MM.1S (cell line): ENCODE measurements around the gene ACTR3C.

Source experiments
- DNase-seq: peaks from one replicate; pipeline ENCODE4 v3.0.0-alpha.2; 2015
- H2AFZ ChIP-seq: fragments of 300-600 bp; sonication (generic); 2 replicates; pipeline ENCODE4 v1.6.0; 2016; ENCODE audit warnings: antibody characterized with exemption, low read length
- H3F3A ChIP-seq: fragments of 300-600 bp; sonication (generic); 2 replicates; pipeline ENCODE4 v1.6.1; 2016; ENCODE audit warnings: mild to moderate bottlenecking, antibody characterized with exemption, low read length, moderate library complexity, mixed read lengths; ENCODE audit not compliant: insufficient read depth
- H3K27ac ChIP-seq: fragments of 300-600 bp; sonication (generic); 2 replicates; pipeline ENCODE4 v1.5.1; 2016; ENCODE audit warnings: mild to moderate bottlenecking, low read length
- H3K27me3 ChIP-seq: fragments of 300-600 bp; sonication (generic); replicated peaks from 2 replicates; pipeline ENCODE4 v1.6.0; 2016; ENCODE audit warnings: low read length; ENCODE audit not compliant: insufficient read depth
- H3K36me3 ChIP-seq: fragments of 300-600 bp; sonication (generic); replicated peaks from 2 replicates; pipeline ENCODE4 v1.6.1; 2016; ENCODE audit warnings: mild to moderate bottlenecking, low read length, mixed read lengths; ENCODE audit not compliant: insufficient read depth
- H3K4me1 ChIP-seq: fragments of 300-600 bp; sonication (generic); 2 replicates; pipeline ENCODE4 v1.6.1; 2016; ENCODE audit warnings: low read length, mixed read lengths
- H3K4me2 ChIP-seq: fragments of 300-600 bp; sonication (generic); 2 replicates; pipeline ENCODE4 v1.6.0; 2016; ENCODE audit warnings: low read depth, low read length
- H3K4me3 ChIP-seq: fragments of 300-600 bp; sonication (generic); 2 replicates; pipeline ENCODE4 v1.5.1; 2016; ENCODE audit warnings: low read length, mixed read lengths
- H3K79me2 ChIP-seq: fragments of 300-600 bp; sonication (generic); 2 replicates; pipeline ENCODE4 v1.6.1; 2016; ENCODE audit warnings: mixed run types, low read length, mixed read lengths
- H3K9ac ChIP-seq: fragments of 300-600 bp; sonication (generic); 2 replicates; pipeline ENCODE4 v1.6.1; 2016; ENCODE audit warnings: low read length, mixed read lengths
- H3K9me2 ChIP-seq: fragments of 300-600 bp; sonication (generic); replicated peaks from 2 replicates; pipeline ENCODE4 v1.6.1; 2016; ENCODE audit warnings: mild to moderate bottlenecking, low read length, mixed read lengths; ENCODE audit not compliant: insufficient read depth
- H3K9me3 ChIP-seq: fragments of 300-600 bp; sonication (generic); replicated peaks from 2 replicates; pipeline ENCODE4 v1.6.1; 2016; ENCODE audit warnings: mild to moderate bottlenecking, low read length, mixed read lengths; ENCODE audit not compliant: insufficient read depth
- H4K20me1 ChIP-seq: fragments of 300-600 bp; sonication (generic); 2 replicates; pipeline ENCODE4 v1.6.1; 2016; ENCODE audit warnings: mild to moderate bottlenecking, low read length, moderate library complexity, mixed read lengths; ENCODE audit not compliant: insufficient read depth
- EZH2 ChIP-seq: fragments of 300-600 bp; sonication (generic); optimal IDR thresholded peaks from 2 replicates; pipeline ENCODE3; 2017; ENCODE audit warnings: low read depth, mild to moderate bottlenecking, antibody characterized with exemption, low read length, mixed read lengths
- EZH2phosphoT487 ChIP-seq: fragments of 300-600 bp; sonication (generic); IDR thresholded peaks from 2 replicates; pipeline ENCODE4 v1.6.1; 2018; ENCODE audit warnings: antibody characterized with exemption, low read length
- TF ChIP-seq, protein P1 (sequence below): fragments of 300-600 bp; sonication (generic); IDR thresholded peaks from 2 replicates; pipeline ENCODE4 v1.5.1; 2016; ENCODE audit warnings: antibody characterized with exemption, low read length, mixed read lengths

Gene ACTR3C

DNA sequence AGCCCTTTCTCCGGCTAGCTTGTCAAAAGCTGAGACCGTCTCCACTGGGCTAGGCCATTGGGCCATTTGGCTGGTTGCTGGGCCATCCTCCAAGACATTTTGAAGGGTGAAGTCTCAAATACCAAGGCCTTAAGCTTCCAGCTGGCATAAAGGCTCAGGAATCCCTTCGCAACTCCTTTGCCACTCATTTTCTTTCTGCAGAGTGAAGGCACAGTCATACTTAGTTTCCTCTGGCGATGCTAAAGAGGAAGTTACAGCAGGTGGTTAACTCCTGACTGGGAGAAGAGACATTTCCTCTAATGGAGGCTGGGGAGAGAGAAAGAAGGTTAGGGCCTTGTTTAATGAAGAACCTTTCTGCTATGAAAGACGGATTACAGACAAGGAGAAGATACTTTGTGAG lies 40.5 kb upstream of the ACTR3C start:
- Histone ChIP-seq H3K27ac (no peak overlapping the region), H3K27me3 (no peaks in the 10 kb centered on the region), H3K9me3 (no peaks in the 10 kb centered on the region), H3K79me2 (peaks cover 1% of the 10 kb centered on the region), H3K9me2 (no peaks in the 10 kb centered on the region), H3K4me1 (peaks cover 26% of the 10 kb centered on the region), H3K36me3 (no peaks in the 10 kb centered on the region), H3F3A (peaks cover 22% of the 10 kb centered on the region), H2AFZ (peak overlapping the region; percentile 32), H3K4me2 (no peak overlapping the region), H3K9ac (no peak overlapping the region), H4K20me1 (no peaks in the 10 kb centered on the region), H3K4me3 (no peak overlapping the region)
- DNase-seq: no peak
- TF ChIP-seq EZH2: no peak
- no peak for TF ChIP-seq EZH2phosphoT487
- TF ChIP-seq, protein P1, sequence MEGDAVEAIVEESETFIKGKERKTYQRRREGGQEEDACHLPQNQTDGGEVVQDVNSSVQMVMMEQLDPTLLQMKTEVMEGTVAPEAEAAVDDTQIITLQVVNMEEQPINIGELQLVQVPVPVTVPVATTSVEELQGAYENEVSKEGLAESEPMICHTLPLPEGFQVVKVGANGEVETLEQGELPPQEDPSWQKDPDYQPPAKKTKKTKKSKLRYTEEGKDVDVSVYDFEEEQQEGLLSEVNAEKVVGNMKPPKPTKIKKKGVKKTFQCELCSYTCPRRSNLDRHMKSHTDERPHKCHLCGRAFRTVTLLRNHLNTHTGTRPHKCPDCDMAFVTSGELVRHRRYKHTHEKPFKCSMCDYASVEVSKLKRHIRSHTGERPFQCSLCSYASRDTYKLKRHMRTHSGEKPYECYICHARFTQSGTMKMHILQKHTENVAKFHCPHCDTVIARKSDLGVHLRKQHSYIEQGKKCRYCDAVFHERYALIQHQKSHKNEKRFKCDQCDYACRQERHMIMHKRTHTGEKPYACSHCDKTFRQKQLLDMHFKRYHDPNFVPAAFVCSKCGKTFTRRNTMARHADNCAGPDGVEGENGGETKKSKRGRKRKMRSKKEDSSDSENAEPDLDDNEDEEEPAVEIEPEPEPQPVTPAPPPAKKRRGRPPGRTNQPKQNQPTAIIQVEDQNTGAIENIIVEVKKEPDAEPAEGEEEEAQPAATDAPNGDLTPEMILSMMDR: no peak

DNA sequence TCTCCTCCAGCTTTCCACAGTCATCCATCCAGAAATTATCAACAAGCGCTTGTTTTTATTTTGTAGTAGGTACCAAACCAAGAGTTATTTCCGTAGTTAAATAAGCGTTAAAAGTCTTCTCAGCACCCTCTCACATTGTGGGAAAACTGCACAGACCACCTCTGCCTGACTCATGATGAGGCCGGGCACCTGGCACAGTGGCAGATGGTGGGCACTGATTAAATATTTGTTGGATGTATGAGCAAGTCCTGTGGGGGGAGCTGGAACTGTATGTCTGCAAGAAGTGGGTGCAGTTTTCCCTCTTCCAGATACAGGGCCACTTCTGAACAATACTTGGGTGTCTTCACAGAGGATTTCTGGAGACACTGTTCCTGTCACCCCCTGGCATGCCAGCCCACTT lies 40.0 kb upstream of the ACTR3C start:
- H3F3A ChIP-seq: peaks cover 24% of the 10 kb centered on the region
- H3K36me3 ChIP-seq: no peaks in the 10 kb centered on the region
- no peaks in the 10 kb centered on the region for H4K20me1 ChIP-seq
- H3K9me2 ChIP-seq: no peaks in the 10 kb centered on the region
- H3K4me2 ChIP-seq: no peak overlapping the region
- H3K9me3 ChIP-seq: no peaks in the 10 kb centered on the region
- no peak overlapping the region for H3K9ac ChIP-seq
- H3K27ac ChIP-seq: no peak overlapping the region
- DNase-seq: no peak
- peaks cover 26% of the 10 kb centered on the region for H3K4me1 ChIP-seq
- no peaks in the 10 kb centered on the region for H3K79me2 ChIP-seq
- no peak overlapping the region for H2AFZ ChIP-seq
- TF ChIP-seq EZH2: no peak
- TF ChIP-seq, protein P1: no peak
- TF ChIP-seq EZH2phosphoT487: no peak
- no peak overlapping the region for H3K4me3 ChIP-seq
- H3K27me3 ChIP-seq: no peaks in the 10 kb centered on the region

DNA sequence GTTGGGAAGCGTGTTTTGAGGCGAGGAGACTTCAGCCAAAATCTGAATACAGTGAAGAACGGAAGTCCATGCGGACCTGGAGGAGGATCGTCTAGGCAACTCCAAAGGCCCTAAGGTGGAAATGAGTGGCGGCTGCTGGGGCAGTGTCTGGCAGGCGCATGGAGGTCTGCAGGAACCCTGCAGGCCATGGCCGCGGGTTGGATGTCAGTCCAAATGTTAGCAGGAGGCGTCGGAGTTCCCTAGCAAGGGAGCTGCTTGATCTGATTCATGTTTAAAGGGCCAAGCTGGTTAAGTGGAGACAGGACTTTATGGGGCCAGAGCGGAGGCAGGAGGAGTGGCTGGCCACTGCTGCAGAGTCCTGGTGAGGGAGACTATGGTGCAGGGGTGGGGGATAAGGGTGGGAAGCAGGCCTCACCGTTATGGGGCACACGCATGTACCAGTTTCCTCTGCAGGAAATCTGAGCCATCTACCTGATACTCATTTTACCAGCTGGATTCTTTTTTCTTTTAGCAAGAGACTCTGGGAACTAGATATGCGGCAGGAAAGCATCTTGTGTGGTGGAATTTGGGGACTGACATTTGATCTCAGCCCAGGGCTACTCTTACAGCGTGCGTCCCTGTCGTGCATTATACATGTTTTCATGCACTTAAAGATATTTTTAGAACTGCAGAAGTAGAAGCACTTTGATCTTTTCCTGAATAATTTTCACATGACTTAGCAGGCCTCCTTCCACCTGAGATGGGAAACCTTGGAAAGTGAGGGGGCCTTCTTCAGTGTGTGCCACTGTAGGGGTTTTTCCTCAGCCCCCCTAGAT lies 38.7 kb upstream of the ACTR3C start:
- no peak for DNase-seq
- no peak overlapping the region for H3K27ac ChIP-seq
- H3K4me2 ChIP-seq: no peak overlapping the region
- H3K9ac ChIP-seq: no peak overlapping the region
- no peaks in the 10 kb centered on the region for H3K9me2 ChIP-seq
- no peaks in the 10 kb centered on the region for H3K79me2 ChIP-seq
- H3K36me3 ChIP-seq: no peaks in the 10 kb centered on the region
- no peaks in the 10 kb centered on the region for H3K9me3 ChIP-seq
- H3F3A ChIP-seq: peaks cover 23% of the 10 kb centered on the region
- peaks cover 29% of the 10 kb centered on the region for H3K4me1 ChIP-seq
- no peak for TF ChIP-seq EZH2
- TF ChIP-seq, protein P1: no peak
- no peak for TF ChIP-seq EZH2phosphoT487
- H3K4me3 ChIP-seq: no peak overlapping the region
- H2AFZ ChIP-seq: no peak overlapping the region
- no peaks in the 10 kb centered on the region for H4K20me1 ChIP-seq
- H3K27me3 ChIP-seq: no peaks in the 10 kb centered on the region
